Suprapubic skin (tissue), 3 donors: ENCODE results near the gene KLF6.

Experiments
- CTCF ChIP-seq, 2 donors: fragments of 200-600 bp in 1 of 2; fragments of 450-650 bp in 1 of 2; sonication (generic) in 1 of 2; IDR thresholded peaks; one replicate each; pipeline ENCODE4 v1.5.1; 2016 to 2019; ENCODE audit warnings: antibody characterized with exemption in 2 of 2, mild to moderate bottlenecking in 1 of 2, moderate library complexity in 1 of 2
- EP300 ChIP-seq: sonication (generic); formaldehyde crosslinking; IDR thresholded peaks from one replicate; pipeline ENCODE4 v1.6.1; 2017; ENCODE audit warnings: antibody characterized with exemption
- POLR2A ChIP-seq, 2 donors: fragments of 450-650 bp; IDR thresholded peaks; one replicate each; pipeline ENCODE4 v1.6.1; 2017; ENCODE audit warnings: antibody characterized with exemption in 2 of 2, mild to moderate bottlenecking in 2 of 2, moderate library complexity in 2 of 2

DNA sequence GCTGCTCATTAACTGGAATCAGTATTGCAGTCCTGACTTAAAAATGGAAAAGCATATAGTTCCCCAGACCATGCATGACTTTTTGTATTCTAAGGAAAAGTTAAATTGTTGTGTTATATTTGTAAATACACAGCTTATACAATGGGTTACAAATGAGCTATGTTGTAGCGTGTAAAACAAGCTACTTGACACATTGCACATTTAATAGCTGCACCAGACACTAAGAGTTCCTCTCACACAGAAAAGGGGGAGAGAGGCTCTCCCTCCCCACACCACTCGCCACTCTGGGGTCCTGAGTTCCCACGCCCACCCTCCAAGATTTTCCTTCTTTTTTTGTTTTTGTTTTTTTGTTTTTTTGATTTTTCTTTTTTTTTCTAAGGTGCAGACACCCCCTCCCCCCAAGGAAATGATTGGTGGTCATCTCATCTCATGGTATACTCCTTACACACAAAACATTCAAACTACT lies 6.3 kb downstream of the KLF6 start:
- TF ChIP-seq EP300 (no peak), CTCF (IDR thresholded peaks at IDR 0.05) (no peak), POLR2A (IDR thresholded peaks at IDR 0.05) (no peak)
